HG02884 (cell line): ENCODE results near the gene TMEM88.

ENCODE experiments used
- ATAC-seq: cut with Tn5 transposase; IDR thresholded peaks from one replicate; pipeline ENCODE4 v1.9.1; 2021; ENCODE audit warnings: mild to moderate bottlenecking, moderate library complexity; ENCODE audit not compliant: unreplicated experiment

Gene TMEM88

GRCh38 chr17:7883781-7884386, 29.0 kb downstream of the TMEM88 start:
- no peak for ATAC-seq

- no peak for ATAC-seq
Measured at GRCh38 chr17:7884581-7885366, 29.9 kb downstream of the TMEM88 start.

- no peak for ATAC-seq
Measured at GRCh38 chr17:7885367-7886226, 30.7 kb downstream of the TMEM88 start.

GRCh38 chr17:7886227-7887037, 31.6 kb downstream of the TMEM88 start:
- ATAC-seq, result no peak

- ATAC-seq, result no peak
Measured at GRCh38 chr17:7887038-7887481, 32.2 kb downstream of the TMEM88 start.

GRCh38 chr17:7887482-7888183, 32.8 kb downstream of the TMEM88 start:
- ATAC-seq, result no peak

GRCh38 chr17:7888184-7888920, 33.5 kb downstream of the TMEM88 start, which contains the start of gene CHD3:
TSS of gene CHD3 (plus strand) at chr17:7888789. CDS start at chr17:7889001, 212 bp downstream.
- ATAC-seq, result no peak

GRCh38 chr17:7889166-7889955, 34.5 kb downstream of the TMEM88 start:
- no peak for ATAC-seq

GRCh38 chr17:7893187-7893880, 38.5 kb downstream of the TMEM88 start:
- ATAC-seq, result no peak

- no peak for ATAC-seq
Measured at GRCh38 chr17:7894226-7894625, 39.4 kb downstream of the TMEM88 start.

- no peak for ATAC-seq
Measured at GRCh38 chr17:7894866-7895265, 40.0 kb downstream of the TMEM88 start.

GRCh38 chr17:7897090-7897489, 42.2 kb downstream of the TMEM88 start:
- no peak for ATAC-seq

GRCh38 chr17:7897773-7898172, 42.9 kb downstream of the TMEM88 start:
- ATAC-seq, result no peak

GRCh38 chr17:7903154-7904103, 48.6 kb downstream of the TMEM88 start:
- ATAC-seq, result no peak
